ENCODE results near the gene PDGFB. TPM values are rescaled to one million over a fixed set of nuclear protein-coding genes. Genes with fewer than 3 reads are reported as not detected.

Gene PDGFB
- total and polyA plus RNA-seq, 7 donors, result 1.4 to 9.6 (median 5.5) TPM

- H3K36me3 ChIP-seq, result no peaks in the 10 kb centered on the region
- no peak for DNase-seq
- peak overlapping the region; percentile 28 to 70 (median 34) for H3K27ac ChIP-seq
- intact Hi-C loops (cut with DNase I), result no loop called here
- H3K9me3 ChIP-seq, result peaks cover 0 to 1% (median 0%) of the 10 kb centered on the region in 4 donors
- TF ChIP-seq, protein P1, sequence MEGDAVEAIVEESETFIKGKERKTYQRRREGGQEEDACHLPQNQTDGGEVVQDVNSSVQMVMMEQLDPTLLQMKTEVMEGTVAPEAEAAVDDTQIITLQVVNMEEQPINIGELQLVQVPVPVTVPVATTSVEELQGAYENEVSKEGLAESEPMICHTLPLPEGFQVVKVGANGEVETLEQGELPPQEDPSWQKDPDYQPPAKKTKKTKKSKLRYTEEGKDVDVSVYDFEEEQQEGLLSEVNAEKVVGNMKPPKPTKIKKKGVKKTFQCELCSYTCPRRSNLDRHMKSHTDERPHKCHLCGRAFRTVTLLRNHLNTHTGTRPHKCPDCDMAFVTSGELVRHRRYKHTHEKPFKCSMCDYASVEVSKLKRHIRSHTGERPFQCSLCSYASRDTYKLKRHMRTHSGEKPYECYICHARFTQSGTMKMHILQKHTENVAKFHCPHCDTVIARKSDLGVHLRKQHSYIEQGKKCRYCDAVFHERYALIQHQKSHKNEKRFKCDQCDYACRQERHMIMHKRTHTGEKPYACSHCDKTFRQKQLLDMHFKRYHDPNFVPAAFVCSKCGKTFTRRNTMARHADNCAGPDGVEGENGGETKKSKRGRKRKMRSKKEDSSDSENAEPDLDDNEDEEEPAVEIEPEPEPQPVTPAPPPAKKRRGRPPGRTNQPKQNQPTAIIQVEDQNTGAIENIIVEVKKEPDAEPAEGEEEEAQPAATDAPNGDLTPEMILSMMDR (IDR thresholded peaks at IDR 0.05), result no peak
- no peak for TF ChIP-seq POLR2A (IDR thresholded peaks at IDR 0.05)
- TF ChIP-seq EP300 (IDR thresholded peaks at IDR 0.05), result no peak
- TF ChIP-seq POLR2AphosphoS5 (IDR thresholded peaks at IDR 0.05), result no peak
- H3K4me1 ChIP-seq, result peaks cover 0 to 23% (median 19%) of the 10 kb centered on the region in 4 donors
- 53 to 71% methylated on average over 21 of the region's 21 CpGs for WGBS, 2 donors
- H3K27me3 ChIP-seq, result no peaks in the 10 kb centered on the region
- no peak overlapping the region for H3K4me3 ChIP-seq
These were observed 64.9 kb downstream of the PDGFB start for GRCh38 chr22:39179841-39180335.

GRCh38 chr22:39179401-39179827, 65.4 kb downstream of the PDGFB start:
- no peak for TF ChIP-seq EP300 (IDR thresholded peaks at IDR 0.05)
- TF ChIP-seq POLR2AphosphoS5 (IDR thresholded peaks at IDR 0.05), result no peak
- no peak for TF ChIP-seq POLR2A (IDR thresholded peaks at IDR 0.05)
- TF ChIP-seq, protein P1 (IDR thresholded peaks at IDR 0.05), result no peak
- intact Hi-C loops (cut with DNase I), result no loop called here
- Histone ChIP-seq H3K4me1 (peaks cover 0 to 28% (median 24%) of the 10 kb centered on the region in 4 donors), H3K4me3 (no peak overlapping the region), H3K36me3 (no peaks in the 10 kb centered on the region), H3K27me3 (no peaks in the 10 kb centered on the region), H3K9me3 (peaks cover 0 to 1% (median 0%) of the 10 kb centered on the region in 4 donors), H3K27ac (peak overlapping the region; percentile 28 to 70 (median 34))
- DNase-seq, result no peak
- WGBS, 2 donors, result 74 to 78% methylated on average over 6 of the region's 6 CpGs

DNA sequence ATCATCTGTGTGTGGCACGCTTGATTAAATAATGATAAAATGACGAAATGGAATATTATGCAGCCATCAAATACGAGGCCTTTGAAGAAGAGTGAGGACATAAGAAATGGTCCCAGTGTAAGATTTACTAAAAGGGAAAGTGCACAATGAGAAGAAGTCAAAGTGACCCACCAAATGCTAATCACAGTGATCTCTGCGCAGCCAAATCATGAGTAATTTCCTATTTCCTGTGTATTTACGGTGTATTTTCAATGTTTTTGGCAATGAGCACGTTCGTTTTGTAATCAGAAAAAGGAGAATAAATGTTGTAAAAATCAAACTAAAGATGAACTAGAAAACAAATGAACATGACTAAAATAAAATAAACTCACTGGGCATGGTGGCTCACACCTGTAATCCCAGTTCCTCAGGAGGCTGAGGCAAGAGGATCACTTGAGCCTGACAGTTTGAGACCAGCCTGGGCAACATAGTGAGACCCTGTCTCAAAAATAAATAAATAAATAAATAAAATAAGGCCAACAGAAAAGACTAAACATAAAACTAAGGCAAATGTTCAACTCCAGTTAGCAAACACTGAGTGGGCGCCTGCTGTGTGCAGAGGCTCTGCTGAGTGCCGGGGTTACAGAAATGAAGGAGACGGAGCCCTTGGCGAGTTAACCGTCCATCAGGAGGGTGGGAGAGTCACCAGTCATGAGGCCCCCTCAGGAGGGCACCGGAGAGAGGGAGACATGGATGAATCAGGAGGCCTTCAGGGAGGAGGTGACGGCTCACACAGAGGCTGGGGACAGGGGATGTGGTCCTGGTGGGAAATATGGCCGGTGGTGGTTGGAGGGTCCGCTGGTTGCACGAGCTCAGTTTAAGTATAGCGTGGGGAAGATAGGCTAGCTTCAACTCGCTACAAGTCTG, 66.3 kb downstream of the PDGFB start:
- no peak overlapping the region for H3K4me3 ChIP-seq
- H3K36me3 ChIP-seq, result no peaks in the 10 kb centered on the region
- DNase-seq, result no peak
- WGBS, 2 donors, result 87% methylated on average over 19 of the region's 19 CpGs
- TF ChIP-seq POLR2A (IDR thresholded peaks at IDR 0.05) (no peak), POLR2AphosphoS5 (IDR thresholded peaks at IDR 0.05) (peak in 1 of 4 donors; percentile 15), EP300 (IDR thresholded peaks at IDR 0.05) (no peak)
- TF ChIP-seq, protein P1 (IDR thresholded peaks at IDR 0.05), result no peak
- no peaks in the 10 kb centered on the region for H3K27me3 ChIP-seq
- peak overlapping the region; percentile 70 to 76 (median 73) for H3K27ac ChIP-seq
- peaks cover 0 to 1% (median 0%) of the 10 kb centered on the region in 4 donors for H3K9me3 ChIP-seq
- H3K4me1 ChIP-seq, result peaks cover 0 to 37% (median 33%) of the 10 kb centered on the region in 4 donors
- intact Hi-C loops (cut with DNase I), result no loop called here

DNA sequence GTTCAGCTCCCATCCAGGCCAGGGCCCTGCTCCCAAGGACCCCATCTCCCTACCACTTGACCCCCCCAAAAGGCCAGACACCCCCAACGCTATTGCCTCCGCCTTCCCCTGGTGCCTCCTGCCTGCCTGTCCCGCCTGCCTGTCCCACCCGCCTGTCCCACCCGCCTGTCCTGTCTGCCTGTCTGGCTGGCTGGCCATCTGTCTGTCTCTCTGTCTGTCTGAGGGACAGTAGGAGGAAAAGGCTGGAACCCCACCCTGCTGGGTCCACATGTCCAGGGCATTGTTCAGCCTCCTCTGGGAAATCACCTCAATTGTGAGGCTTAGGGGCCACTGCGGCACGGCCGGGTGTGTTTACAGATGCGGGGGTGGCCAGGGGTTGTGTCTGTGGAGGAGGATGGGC, 67.0 kb downstream of the PDGFB start:
- Histone ChIP-seq H3K27me3 (no peaks in the 10 kb centered on the region), H3K4me3 (no peak overlapping the region), H3K36me3 (no peaks in the 10 kb centered on the region), H3K27ac (peak overlapping the region; percentile 70 to 76 (median 73)), H3K4me1 (peaks cover 0 to 44% (median 33%) of the 10 kb centered on the region in 4 donors), H3K9me3 (peaks cover 0 to 1% (median 0%) of the 10 kb centered on the region in 4 donors)
- WGBS, 2 donors, result 71 to 83% methylated on average over 9 of the region's 9 CpGs
- no peak for TF ChIP-seq EP300 (IDR thresholded peaks at IDR 0.05)
- TF ChIP-seq, protein P1 (IDR thresholded peaks at IDR 0.05), result no peak
- no peak for TF ChIP-seq POLR2AphosphoS5 (IDR thresholded peaks at IDR 0.05)
- no peak for TF ChIP-seq POLR2A (IDR thresholded peaks at IDR 0.05)
- intact Hi-C loops (cut with DNase I), result no loop called here
- DNase-seq, result no peak

Data from sigmoid colon (tissue), 7 donors.